NCI-H82 treated with DMSO at 0.1 percent for 48 hours (cell line): Measurements from ENCODE around the gene BHLHA15.

Source experiments
- DNase-seq: peaks from one replicate; lab custom pipeline; 2025; ENCODE audit not compliant: unreplicated experiment; lab: John Stamatoyannopoulos, UW

Gene BHLHA15

GRCh38 chr7:98223351-98223897, 12.2 kb downstream of the BHLHA15 start:
- DNase-seq = no peak

- no peak for DNase-seq
These were observed 12.9 kb downstream of the BHLHA15 start for GRCh38 chr7:98223898-98224700.

GRCh38 chr7:98224701-98225181, 13.5 kb downstream of the BHLHA15 start:
- no peak for DNase-seq

- no peak for DNase-seq
These were observed 14.8 kb downstream of the BHLHA15 start for GRCh38 chr7:98225913-98226614.

GRCh38 chr7:98227939-98228338, 16.7 kb downstream of the BHLHA15 start:
- DNase-seq = no peak

GRCh38 chr7:98228801-98229200, 17.6 kb downstream of the BHLHA15 start:
- no peak for DNase-seq

- no peak for DNase-seq
These were observed 18.2 kb downstream of the BHLHA15 start for GRCh38 chr7:98229441-98229840.

- DNase-seq = no peak
These were observed 18.9 kb downstream of the BHLHA15 start for GRCh38 chr7:98229991-98230745.

GRCh38 chr7:98230746-98231471, 19.7 kb downstream of the BHLHA15 start:
- no peak for DNase-seq

GRCh38 chr7:98231493-98232262, 20.4 kb downstream of the BHLHA15 start:
- DNase-seq = no peak

- DNase-seq = no peak
These were observed 21.0 kb downstream of the BHLHA15 start for GRCh38 chr7:98232263-98232585.

GRCh38 chr7:98232799-98233198, 21.6 kb downstream of the BHLHA15 start:
- no peak for DNase-seq

GRCh38 chr7:98233219-98234070, 22.2 kb downstream of the BHLHA15 start:
- no peak for DNase-seq

GRCh38 chr7:98234429-98235147, 23.3 kb downstream of the BHLHA15 start:
- DNase-seq = no peak

GRCh38 chr7:98235901-98236300, 24.7 kb downstream of the BHLHA15 start:
- no peak for DNase-seq

- DNase-seq = no peak
These were observed 25.3 kb downstream of the BHLHA15 start for GRCh38 chr7:98236355-98237185.

- DNase-seq = no peak
These were observed 26.8 kb downstream of the BHLHA15 start for GRCh38 chr7:98238076-98238475.

- DNase-seq = no peak
These were observed 27.7 kb downstream of the BHLHA15 start for GRCh38 chr7:98238976-98239375.
